HPDE6-E6E7 (cell line): Measurements from ENCODE around the gene CCT3.

ENCODE experiments used
- DNase-seq: peaks from one replicate; pipeline ENCODE4 v3.0.0; 2011; ENCODE audit warnings: missing footprints; ENCODE audit errors: extremely low spot score

Gene CCT3

GRCh38 chr1:156282479-156283222 is 55.4 kb downstream of the CCT3 start, which contains the start of gene SMG5:
SMG5 (minus strand) TSS chr1:156282825; CDS start chr1:156282680, 145 bp downstream.
- DNase-seq: peak; percentile 93

- no peak for DNase-seq
Observed at GRCh38 chr1:156281693-156282478, 56.2 kb downstream of the CCT3 start.

- DNase-seq: no peak
Observed at GRCh38 chr1:156281281-156281680, 56.8 kb downstream of the CCT3 start.

- no peak for DNase-seq
Observed at GRCh38 chr1:156279837-156280236, 58.3 kb downstream of the CCT3 start.

GRCh38 chr1:156276966-156277381 is 61.1 kb downstream of the CCT3 start:
- no peak for DNase-seq

- DNase-seq: no peak
Observed at GRCh38 chr1:156276532-156276931, 61.6 kb downstream of the CCT3 start.

- no peak for DNase-seq
Observed at GRCh38 chr1:156270314-156270713, 67.8 kb downstream of the CCT3 start.

GRCh38 chr1:156268336-156268735 is 69.8 kb downstream of the CCT3 start:
- DNase-seq: no peak

GRCh38 chr1:156266051-156266450 is 72.0 kb downstream of the CCT3 start:
- DNase-seq: no peak

- no peak for DNase-seq
Observed at GRCh38 chr1:156263288-156263655, 74.8 kb downstream of the CCT3 start.

- peak; percentile 91 for DNase-seq
Observed at GRCh38 chr1:156262461-156263287, 75.4 kb downstream of the CCT3 start.

GRCh38 chr1:156260896-156261295 is 77.2 kb downstream of the CCT3 start:
- DNase-seq: no peak

- no peak for DNase-seq
Observed at GRCh38 chr1:156259805-156260204, 78.3 kb downstream of the CCT3 start.
